Mesodermal cell (in vitro differentiated cells): ENCODE measurements around the gene BLVRA.

ENCODE experiments used
- H3K27ac ChIP-seq: 2 replicates; pipeline ENCODE4 v1.7.0; 2013; ENCODE audit warnings: mild to moderate bottlenecking, low read depth, low read length, moderate library complexity; ENCODE audit not compliant: severe bottlenecking
- H3K36me3 ChIP-seq: 2 replicates; pipeline ENCODE4 v1.7.1; 2013; ENCODE audit warnings: mild to moderate bottlenecking, low read length, moderate library complexity; ENCODE audit not compliant: control insufficient read depth, insufficient read depth
- H3K4me1 ChIP-seq: one replicate; pipeline ENCODE4 v1.7.1; 2013; ENCODE audit warnings: mild to moderate bottlenecking, low read length; ENCODE audit not compliant: insufficient read depth, control insufficient read depth, poor library complexity, severe bottlenecking
- H3K4me3 ChIP-seq: 2 replicates; pipeline ENCODE4 v1.7.0; 2013; ENCODE audit warnings: low read length, control low read depth, mild to moderate bottlenecking; ENCODE audit not compliant: insufficient read depth, poor library complexity, severe bottlenecking; ENCODE audit errors: extremely low read depth
- H3K9me3 ChIP-seq: 2 replicates; pipeline ENCODE4 v1.7.1; 2013; ENCODE audit warnings: mild to moderate bottlenecking, low read length, moderate library complexity; ENCODE audit not compliant: control insufficient read depth
- WGBS, 2 experiments: methylation state at CpG; one replicate each; pipeline ENCODE4 v1.1.5; 2013; ENCODE audit warnings: missing lambda C conversion rate in 2 of 2; ENCODE audit not compliant: insufficient coverage in 2 of 2; 5-methylcytosine and 5-hydroxymethylcytosine counted together

BLVRA gene

GRCh38 chr7:43750016-43750887 is 8.2 kb upstream of the BLVRA start:
- Histone ChIP-seq H3K9me3 (no peaks in the 10 kb centered on the region), H3K4me1 (no peaks in the 10 kb centered on the region), H3K27ac (no peak overlapping the region), H3K4me3 (no peak overlapping the region), H3K36me3 (no peaks in the 10 kb centered on the region)
- 82 to 86% methylated on average over 11 to 13 of the region's 14 CpGs for WGBS, 2 experiments

- Histone ChIP-seq H3K27ac (no peak overlapping the region), H3K4me3 (no peak overlapping the region), H3K36me3 (no peaks in the 10 kb centered on the region), H3K9me3 (no peaks in the 10 kb centered on the region), H3K4me1 (no peaks in the 10 kb centered on the region)
- WGBS, 2 experiments: 74 to 93% methylated on average over 3 of the region's 3 CpGs
Measured at GRCh38 chr7:43752411-43752810, 6.1 kb upstream of the BLVRA start.

- Histone ChIP-seq H3K27ac (no peak overlapping the region), H3K36me3 (no peaks in the 10 kb centered on the region), H3K4me3 (no peak overlapping the region), H3K4me1 (no peaks in the 10 kb centered on the region), H3K9me3 (no peaks in the 10 kb centered on the region)
- 83 to 88% methylated on average over 1 of the region's 1 CpG for whole genome bisulfite sequencing, 2 experiments
Measured at GRCh38 chr7:43753271-43753810, 5.1 kb upstream of the BLVRA start.

GRCh38 chr7:43753843-43754242 is 4.6 kb upstream of the BLVRA start:
- H3K4me1 ChIP-seq: no peaks in the 10 kb centered on the region
- H3K36me3 ChIP-seq: no peaks in the 10 kb centered on the region
- WGBS, 2 experiments: 67 to 87% methylated on average over 1 to 3 of the region's 3 CpGs
- no peak overlapping the region for H3K4me3 ChIP-seq
- no peak overlapping the region for H3K27ac ChIP-seq
- no peaks in the 10 kb centered on the region for H3K9me3 ChIP-seq

- Histone ChIP-seq H3K4me1 (no peaks in the 10 kb centered on the region), H3K36me3 (no peaks in the 10 kb centered on the region), H3K4me3 (no peak overlapping the region), H3K9me3 (no peaks in the 10 kb centered on the region), H3K27ac (no peak overlapping the region)
- 93 to 100% methylated on average over 1 to 3 of the region's 4 CpGs for WGBS, 2 experiments
Measured at GRCh38 chr7:43754596-43754995, 3.9 kb upstream of the BLVRA start.

GRCh38 chr7:43756368-43757072 is 2.0 kb upstream of the BLVRA start:
- H3K4me1 ChIP-seq: no peaks in the 10 kb centered on the region
- H3K4me3 ChIP-seq: no peak overlapping the region
- no CpG with 5 or more reads among the region's 1 CpG for WGBS, 2 experiments
- H3K27ac ChIP-seq: no peak overlapping the region
- H3K36me3 ChIP-seq: no peaks in the 10 kb centered on the region
- H3K9me3 ChIP-seq: no peaks in the 10 kb centered on the region

GRCh38 chr7:43757073-43757720 is 1.3 kb upstream of the BLVRA start:
- no peaks in the 10 kb centered on the region for H3K36me3 ChIP-seq
- no peak overlapping the region for H3K27ac ChIP-seq
- H3K4me3 ChIP-seq: no peak overlapping the region
- no peaks in the 10 kb centered on the region for H3K4me1 ChIP-seq
- no peaks in the 10 kb centered on the region for H3K9me3 ChIP-seq
- WGBS, 2 experiments: 88 to 100% methylated on average over 2 of the region's 2 CpGs

- no peak overlapping the region for H3K27ac ChIP-seq
- peak overlapping the region; percentile 63 for H3K4me3 ChIP-seq
- H3K9me3 ChIP-seq: no peaks in the 10 kb centered on the region
- H3K4me1 ChIP-seq: peaks cover 4% of the 10 kb centered on the region
- no peaks in the 10 kb centered on the region for H3K36me3 ChIP-seq
- 0 to 10% methylated on average over 30 to 32 of the region's 56 CpGs for WGBS, 2 experiments
Measured at GRCh38 chr7:43758822-43759683, 573 bp downstream of the BLVRA start.

- H3K4me3 ChIP-seq: no peak overlapping the region
- H3K27ac ChIP-seq: no peak overlapping the region
- WGBS, 2 experiments: 94 to 100% methylated on average over 2 to 4 of the region's 5 CpGs
- H3K9me3 ChIP-seq: no peaks in the 10 kb centered on the region
- H3K4me1 ChIP-seq: peaks cover 11% of the 10 kb centered on the region
- H3K36me3 ChIP-seq: no peaks in the 10 kb centered on the region
Measured at GRCh38 chr7:43760861-43761260, 2.4 kb downstream of the BLVRA start.

GRCh38 chr7:43761382-43761781 is 2.9 kb downstream of the BLVRA start:
- Histone ChIP-seq H3K9me3 (no peaks in the 10 kb centered on the region), H3K27ac (no peak overlapping the region), H3K4me1 (peaks cover 11% of the 10 kb centered on the region), H3K4me3 (no peak overlapping the region), H3K36me3 (no peaks in the 10 kb centered on the region)
- WGBS, 2 experiments: no CpG with 5 or more reads among the region's 1 CpG
